WTC11 (cell line): ENCODE measurements around the gene PRRG2. TPM values are rescaled to one million over a fixed set of nuclear protein-coding genes. Genes with fewer than 3 reads are reported as not detected.
A peak's percentile ranks its signal among the peaks of the same experiment; 100 is the strongest.

Experiments
- ATAC-seq: fragments of 200-7000 bp; cut with Tn5 transposase; 2 replicates; pipeline ENCODE4 v1.10.0; 2021; ENCODE audit warnings: mild to moderate bottlenecking, moderate library complexity
- CTCF ChIA-PET: fragments of 300-600 bp; sonication (Branson Sonifier 250); formaldehyde crosslinking; loops from one replicate; lab custom pipeline; 2021; ENCODE audit warnings: antibody characterized with exemption; lab: Charles Lee
- POLR2A ChIA-PET: fragments of 350-600 bp; sonication (Branson Sonifier 250); formaldehyde crosslinking; loops from one replicate; lab custom pipeline; 2021; ENCODE audit warnings: antibody characterized with exemption; lab: Charles Lee
- DNase-seq: peaks from one replicate; pipeline ENCODE4 v3.0.0; 2021; ENCODE audit warnings: low spot score
- H3K27ac Mint-ChIP-seq: 2 replicates; pipeline ENCODE4 v1.8.0; 2021; ENCODE audit warnings: mixed read lengths
- H3K27me3 Mint-ChIP-seq: 2 replicates; pipeline ENCODE4 v1.8.0; 2021; ENCODE audit warnings: low read depth, mild to moderate bottlenecking, moderate library complexity, mixed read lengths
- H3K36me3 Mint-ChIP-seq: 2 replicates; pipeline ENCODE4 v1.8.0; 2021; ENCODE audit warnings: mixed read lengths
- H3K4me1 Mint-ChIP-seq: 2 replicates; pipeline ENCODE4 v1.8.0; 2022; ENCODE audit warnings: mixed read lengths
- H3K4me3 Mint-ChIP-seq: 2 replicates; pipeline ENCODE4 v1.8.0; 2021; ENCODE audit warnings: mild to moderate bottlenecking, moderate library complexity, mixed read lengths
- H3K9me3 Mint-ChIP-seq: 2 replicates; pipeline ENCODE4 v1.8.0; 2021; ENCODE audit warnings: mixed read lengths
- CREB1 ChIP-seq: sonication (generic); formaldehyde crosslinking; IDR thresholded peaks from 2 replicates; pipeline ENCODE4 v1.8.0; 2023; ENCODE audit warnings: mild to moderate bottlenecking, missing genetic modification reagents
- GTF2I ChIP-seq: fragments of 250-450 bp; sonication (Bioruptor Pico); conservative IDR thresholded peaks from 2 replicates; pipeline ENCODE4 v1.4.0; 2021; ENCODE audit warnings: mild to moderate bottlenecking
- KAT7 ChIP-seq: sonication (generic); formaldehyde crosslinking; IDR thresholded peaks from 2 replicates; pipeline ENCODE4 v1.8.1; 2023; ENCODE audit warnings: missing genetic modification reagents, mild to moderate bottlenecking, borderline replicate concordance
- MXD4 ChIP-seq: fragments of 250-450 bp; sonication (Bioruptor Pico); IDR thresholded peaks from 2 replicates; pipeline ENCODE4 v1.8.0; 2021; ENCODE audit warnings: mild to moderate bottlenecking, moderate library complexity, borderline replicate concordance
- NFE2L1 ChIP-seq: sonication (generic); formaldehyde crosslinking; IDR thresholded peaks from 2 replicates; pipeline ENCODE4 v1.8.1; 2023; ENCODE audit warnings: missing genetic modification reagents
- NR3C1 ChIP-seq: sonication (generic); formaldehyde crosslinking; conservative IDR thresholded peaks from 2 replicates; pipeline ENCODE4 v1.8.1; 2023; ENCODE audit warnings: low read depth, mild to moderate bottlenecking, missing genetic modification reagents
- SMAD3 ChIP-seq: sonication (generic); formaldehyde crosslinking; IDR thresholded peaks from 2 replicates; pipeline ENCODE4 v1.8.0; 2022; ENCODE audit warnings: missing genetic modification reagents, mild to moderate bottlenecking, borderline replicate concordance
- SMAD4 ChIP-seq: sonication (generic); formaldehyde crosslinking; IDR thresholded peaks from 2 replicates; pipeline ENCODE4 v1.8.0; 2022; ENCODE audit warnings: mild to moderate bottlenecking, missing genetic modification reagents
- TEAD4 ChIP-seq: sonication (generic); formaldehyde crosslinking; IDR thresholded peaks from 2 replicates; pipeline ENCODE4 v1.8.0; 2022; ENCODE audit warnings: mild to moderate bottlenecking, missing genetic modification reagents
- ZBTB21 ChIP-seq: sonication (generic); formaldehyde crosslinking; IDR thresholded peaks from 2 replicates; pipeline ENCODE4 v1.8.1; 2023; ENCODE audit warnings: mild to moderate bottlenecking, missing genetic modification reagents, borderline replicate concordance
- ZNF138 ChIP-seq: sonication (generic); formaldehyde crosslinking; conservative IDR thresholded peaks from 2 replicates; pipeline ENCODE4 v1.8.1; 2022; ENCODE audit warnings: mild to moderate bottlenecking, moderate library complexity, missing genetic modification reagents
- ZNF263 ChIP-seq: sonication (generic); formaldehyde crosslinking; IDR thresholded peaks from 2 replicates; pipeline ENCODE4 v1.8.1; 2022; ENCODE audit warnings: low read depth, mild to moderate bottlenecking, moderate library complexity, missing genetic modification reagents
- total RNA-seq: library from RNA; stranded (reverse); gene quantifications from 3 replicates; pipeline ENCODE4 v1.2.3, GENCODE V29; 2021
- TF ChIP-seq, protein P1 (sequence below): fragments of 250-450 bp; sonication (Bioruptor Pico); IDR thresholded peaks from 2 replicates; pipeline ENCODE4 v1.9.0; 2021; ENCODE audit warnings: mild to moderate bottlenecking, borderline replicate concordance
- TF ChIP-seq, protein P2 (sequence below): sonication (generic); formaldehyde crosslinking; IDR thresholded peaks from 2 replicates; pipeline ENCODE4 v1.8.1; 2023; ENCODE audit warnings: mild to moderate bottlenecking, missing genetic modification reagents
- TF ChIP-seq, protein P3 (sequence below): sonication (generic); formaldehyde crosslinking; IDR thresholded peaks from 2 replicates; pipeline ENCODE4 v1.8.1; 2023; ENCODE audit warnings: mild to moderate bottlenecking, moderate library complexity, missing genetic modification reagents
- TF ChIP-seq, protein P4 (sequence below): sonication (generic); formaldehyde crosslinking; IDR thresholded peaks from 2 replicates; pipeline ENCODE4 v1.8.0; 2022; ENCODE audit warnings: missing genetic modification reagents
- TF ChIP-seq, protein P5 (sequence below): sonication (generic); formaldehyde crosslinking; IDR thresholded peaks from 2 replicates; pipeline ENCODE4 v1.8.0; 2022; ENCODE audit warnings: mild to moderate bottlenecking, missing genetic modification reagents
- TF ChIP-seq, protein P6 (sequence below): fragments of 250-450 bp; sonication (Bioruptor Pico); IDR thresholded peaks from 2 replicates; pipeline ENCODE4 v1.8.0; 2021; ENCODE audit warnings: mild to moderate bottlenecking
- TF ChIP-seq, protein P7 (sequence below): fragments of 250-450 bp; sonication (Bioruptor Pico); IDR thresholded peaks from 2 replicates; pipeline ENCODE4 v2.1.2; 2022; ENCODE audit warnings: mild to moderate bottlenecking, moderate library complexity

The PRRG2 gene
- total RNA-seq, 1 experiment from 2014 or later = 5.9 TPM

DNA sequence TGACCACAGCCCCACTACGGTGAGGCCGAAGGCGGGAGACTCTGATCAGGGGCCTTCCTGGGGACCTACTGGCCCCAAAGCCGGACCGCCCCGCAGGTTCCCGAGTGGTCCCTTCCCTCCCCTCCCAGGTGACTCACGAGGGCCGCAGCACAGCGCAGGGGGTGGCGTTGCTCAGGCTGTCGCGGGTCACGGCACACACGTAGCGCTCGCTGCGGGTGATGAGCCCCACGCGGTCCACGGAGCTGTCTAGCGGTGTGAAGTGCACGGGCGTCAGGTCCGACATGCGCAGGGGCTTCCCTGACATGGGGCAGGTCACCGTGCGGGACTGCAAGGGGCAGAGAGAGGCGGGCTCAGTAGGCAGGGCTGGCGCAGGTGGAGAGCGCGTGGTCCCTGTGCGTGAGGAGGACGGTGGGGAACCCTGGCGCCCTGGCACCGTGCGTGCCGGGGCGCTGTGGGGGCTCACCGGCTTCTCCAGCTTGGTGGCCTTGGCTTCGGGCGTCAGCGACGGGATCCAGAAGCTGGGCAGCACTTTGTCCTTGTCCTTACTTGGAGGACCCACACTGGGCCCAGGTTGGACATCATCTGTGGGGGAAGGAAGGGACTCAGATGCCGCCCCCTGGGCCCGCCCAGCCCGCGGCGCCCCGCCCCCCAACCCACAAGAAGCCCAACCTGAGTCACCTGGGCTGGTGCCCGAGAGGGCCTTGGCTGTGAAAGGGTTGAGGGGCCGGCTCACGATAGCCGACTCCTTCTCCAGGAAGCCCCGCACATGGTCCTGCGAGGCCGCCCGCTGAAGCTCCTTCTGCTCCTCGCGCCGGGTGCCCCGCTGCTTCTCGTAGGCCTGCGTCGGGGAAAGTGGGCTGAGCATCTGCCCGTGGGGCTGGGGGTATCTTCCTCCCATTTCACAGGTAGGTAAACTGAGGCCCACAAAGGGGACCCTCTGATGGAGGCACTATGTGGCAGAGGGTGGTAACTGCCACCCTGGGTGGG is 24.4 kb upstream of the PRRG2 start:
- ATAC-seq (peak; percentile 67), DNase-seq (peak; percentile 82)
- H3K27ac Mint-ChIP-seq = peak overlapping the region; percentile 70; the same call in 1 of the 2 replicates
- peaks cover 24% of the 10 kb centered on the region for H3K4me1 Mint-ChIP-seq
- no peaks in the 10 kb centered on the region for H3K9me3 Mint-ChIP-seq
- peaks cover 28% of the 10 kb centered on the region for H3K36me3 Mint-ChIP-seq
- peak overlapping the region; percentile 70 for H3K4me3 Mint-ChIP-seq
- no peaks in the 10 kb centered on the region for H3K27me3 Mint-ChIP-seq
- ChIA-PET CTCF (interaction anchor here (0.6 to 7.6 kb wide), 5 partner anchors 10 to 139 kb away, joined by 3 to 95 read pairs (median 3); no protein-coding TSS in a partner anchor), POLR2A (interaction anchor here (0.7 to 1.8 kb wide), 3 partner anchors 10 to 61 kb away, joined by 4 to 6 read pairs (median 5); partner anchors contain the start of gene RPS11)
- TF ChIP-seq, protein P1, sequence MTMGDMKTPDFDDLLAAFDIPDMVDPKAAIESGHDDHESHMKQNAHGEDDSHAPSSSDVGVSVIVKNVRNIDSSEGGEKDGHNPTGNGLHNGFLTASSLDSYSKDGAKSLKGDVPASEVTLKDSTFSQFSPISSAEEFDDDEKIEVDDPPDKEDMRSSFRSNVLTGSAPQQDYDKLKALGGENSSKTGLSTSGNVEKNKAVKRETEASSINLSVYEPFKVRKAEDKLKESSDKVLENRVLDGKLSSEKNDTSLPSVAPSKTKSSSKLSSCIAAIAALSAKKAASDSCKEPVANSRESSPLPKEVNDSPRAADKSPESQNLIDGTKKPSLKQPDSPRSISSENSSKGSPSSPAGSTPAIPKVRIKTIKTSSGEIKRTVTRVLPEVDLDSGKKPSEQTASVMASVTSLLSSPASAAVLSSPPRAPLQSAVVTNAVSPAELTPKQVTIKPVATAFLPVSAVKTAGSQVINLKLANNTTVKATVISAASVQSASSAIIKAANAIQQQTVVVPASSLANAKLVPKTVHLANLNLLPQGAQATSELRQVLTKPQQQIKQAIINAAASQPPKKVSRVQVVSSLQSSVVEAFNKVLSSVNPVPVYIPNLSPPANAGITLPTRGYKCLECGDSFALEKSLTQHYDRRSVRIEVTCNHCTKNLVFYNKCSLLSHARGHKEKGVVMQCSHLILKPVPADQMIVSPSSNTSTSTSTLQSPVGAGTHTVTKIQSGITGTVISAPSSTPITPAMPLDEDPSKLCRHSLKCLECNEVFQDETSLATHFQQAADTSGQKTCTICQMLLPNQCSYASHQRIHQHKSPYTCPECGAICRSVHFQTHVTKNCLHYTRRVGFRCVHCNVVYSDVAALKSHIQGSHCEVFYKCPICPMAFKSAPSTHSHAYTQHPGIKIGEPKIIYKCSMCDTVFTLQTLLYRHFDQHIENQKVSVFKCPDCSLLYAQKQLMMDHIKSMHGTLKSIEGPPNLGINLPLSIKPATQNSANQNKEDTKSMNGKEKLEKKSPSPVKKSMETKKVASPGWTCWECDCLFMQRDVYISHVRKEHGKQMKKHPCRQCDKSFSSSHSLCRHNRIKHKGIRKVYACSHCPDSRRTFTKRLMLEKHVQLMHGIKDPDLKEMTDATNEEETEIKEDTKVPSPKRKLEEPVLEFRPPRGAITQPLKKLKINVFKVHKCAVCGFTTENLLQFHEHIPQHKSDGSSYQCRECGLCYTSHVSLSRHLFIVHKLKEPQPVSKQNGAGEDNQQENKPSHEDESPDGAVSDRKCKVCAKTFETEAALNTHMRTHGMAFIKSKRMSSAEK = no peak
- 0 out of 2 replicates have a peak, but pooled peaks have one; percentile 74 for TF ChIP-seq GTF2I (CRISPR knock-in tag)
- TF ChIP-seq, protein P2, sequence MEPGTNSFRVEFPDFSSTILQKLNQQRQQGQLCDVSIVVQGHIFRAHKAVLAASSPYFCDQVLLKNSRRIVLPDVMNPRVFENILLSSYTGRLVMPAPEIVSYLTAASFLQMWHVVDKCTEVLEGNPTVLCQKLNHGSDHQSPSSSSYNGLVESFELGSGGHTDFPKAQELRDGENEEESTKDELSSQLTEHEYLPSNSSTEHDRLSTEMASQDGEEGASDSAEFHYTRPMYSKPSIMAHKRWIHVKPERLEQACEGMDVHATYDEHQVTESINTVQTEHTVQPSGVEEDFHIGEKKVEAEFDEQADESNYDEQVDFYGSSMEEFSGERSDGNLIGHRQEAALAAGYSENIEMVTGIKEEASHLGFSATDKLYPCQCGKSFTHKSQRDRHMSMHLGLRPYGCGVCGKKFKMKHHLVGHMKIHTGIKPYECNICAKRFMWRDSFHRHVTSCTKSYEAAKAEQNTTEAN (CRISPR knock-in tag) = 0 out of 2 replicates have a peak, but pooled peaks have one; percentile 24
- no peak for TF ChIP-seq NR3C1 (CRISPR knock-in tag)
- TF ChIP-seq, protein P3, sequence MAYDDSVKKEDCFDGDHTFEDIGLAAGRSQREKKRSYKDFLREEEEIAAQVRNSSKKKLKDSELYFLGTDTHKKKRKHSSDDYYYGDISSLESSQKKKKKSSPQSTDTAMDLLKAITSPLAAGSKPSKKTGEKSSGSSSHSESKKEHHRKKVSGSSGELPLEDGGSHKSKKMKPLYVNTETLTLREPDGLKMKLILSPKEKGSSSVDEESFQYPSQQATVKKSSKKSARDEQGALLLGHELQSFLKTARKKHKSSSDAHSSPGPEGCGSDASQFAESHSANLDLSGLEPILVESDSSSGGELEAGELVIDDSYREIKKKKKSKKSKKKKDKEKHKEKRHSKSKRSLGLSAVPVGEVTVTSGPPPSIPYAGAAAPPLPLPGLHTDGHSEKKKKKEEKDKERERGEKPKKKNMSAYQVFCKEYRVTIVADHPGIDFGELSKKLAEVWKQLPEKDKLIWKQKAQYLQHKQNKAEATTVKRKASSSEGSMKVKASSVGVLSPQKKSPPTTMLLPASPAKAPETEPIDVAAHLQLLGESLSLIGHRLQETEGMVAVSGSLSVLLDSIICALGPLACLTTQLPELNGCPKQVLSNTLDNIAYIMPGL (CRISPR knock-in tag) = no peak
- TF ChIP-seq ZNF263 (CRISPR knock-in tag) = no peak
- TF ChIP-seq, protein P4, sequence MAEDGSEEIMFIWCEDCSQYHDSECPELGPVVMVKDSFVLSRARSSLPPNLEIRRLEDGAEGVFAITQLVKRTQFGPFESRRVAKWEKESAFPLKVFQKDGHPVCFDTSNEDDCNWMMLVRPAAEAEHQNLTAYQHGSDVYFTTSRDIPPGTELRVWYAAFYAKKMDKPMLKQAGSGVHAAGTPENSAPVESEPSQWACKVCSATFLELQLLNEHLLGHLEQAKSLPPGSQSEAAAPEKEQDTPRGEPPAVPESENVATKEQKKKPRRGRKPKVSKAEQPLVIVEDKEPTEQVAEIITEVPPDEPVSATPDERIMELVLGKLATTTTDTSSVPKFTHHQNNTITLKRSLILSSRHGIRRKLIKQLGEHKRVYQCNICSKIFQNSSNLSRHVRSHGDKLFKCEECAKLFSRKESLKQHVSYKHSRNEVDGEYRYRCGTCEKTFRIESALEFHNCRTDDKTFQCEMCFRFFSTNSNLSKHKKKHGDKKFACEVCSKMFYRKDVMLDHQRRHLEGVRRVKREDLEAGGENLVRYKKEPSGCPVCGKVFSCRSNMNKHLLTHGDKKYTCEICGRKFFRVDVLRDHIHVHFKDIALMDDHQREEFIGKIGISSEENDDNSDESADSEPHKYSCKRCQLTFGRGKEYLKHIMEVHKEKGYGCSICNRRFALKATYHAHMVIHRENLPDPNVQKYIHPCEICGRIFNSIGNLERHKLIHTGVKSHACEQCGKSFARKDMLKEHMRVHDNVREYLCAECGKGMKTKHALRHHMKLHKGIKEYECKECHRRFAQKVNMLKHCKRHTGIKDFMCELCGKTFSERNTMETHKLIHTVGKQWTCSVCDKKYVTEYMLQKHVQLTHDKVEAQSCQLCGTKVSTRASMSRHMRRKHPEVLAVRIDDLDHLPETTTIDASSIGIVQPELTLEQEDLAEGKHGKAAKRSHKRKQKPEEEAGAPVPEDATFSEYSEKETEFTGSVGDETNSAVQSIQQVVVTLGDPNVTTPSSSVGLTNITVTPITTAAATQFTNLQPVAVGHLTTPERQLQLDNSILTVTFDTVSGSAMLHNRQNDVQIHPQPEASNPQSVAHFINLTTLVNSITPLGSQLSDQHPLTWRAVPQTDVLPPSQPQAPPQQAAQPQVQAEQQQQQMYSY (CRISPR knock-in tag) = no peak
- no peak for TF ChIP-seq CREB1 (CRISPR knock-in tag)
- no peak for TF ChIP-seq NFE2L1 (CRISPR knock-in tag)
- TF ChIP-seq SMAD3 (CRISPR knock-in tag) = peak; percentile 30; the same call in 1 of the 2 replicates
- TF ChIP-seq, protein P5, sequence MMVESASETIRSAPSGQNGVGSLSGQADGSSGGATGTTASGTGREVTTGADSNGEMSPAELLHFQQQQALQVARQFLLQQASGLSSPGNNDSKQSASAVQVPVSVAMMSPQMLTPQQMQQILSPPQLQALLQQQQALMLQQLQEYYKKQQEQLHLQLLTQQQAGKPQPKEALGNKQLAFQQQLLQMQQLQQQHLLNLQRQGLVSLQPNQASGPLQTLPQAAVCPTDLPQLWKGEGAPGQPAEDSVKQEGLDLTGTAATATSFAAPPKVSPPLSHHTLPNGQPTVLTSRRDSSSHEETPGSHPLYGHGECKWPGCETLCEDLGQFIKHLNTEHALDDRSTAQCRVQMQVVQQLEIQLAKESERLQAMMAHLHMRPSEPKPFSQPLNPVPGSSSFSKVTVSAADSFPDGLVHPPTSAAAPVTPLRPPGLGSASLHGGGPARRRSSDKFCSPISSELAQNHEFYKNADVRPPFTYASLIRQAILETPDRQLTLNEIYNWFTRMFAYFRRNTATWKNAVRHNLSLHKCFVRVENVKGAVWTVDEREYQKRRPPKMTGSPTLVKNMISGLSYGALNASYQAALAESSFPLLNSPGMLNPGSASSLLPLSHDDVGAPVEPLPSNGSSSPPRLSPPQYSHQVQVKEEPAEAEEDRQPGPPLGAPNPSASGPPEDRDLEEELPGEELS (CRISPR knock-in tag) = 0 out of 2 replicates have a peak, but pooled peaks have one; percentile 62
- peak; percentile 81; the same call in 1 of the 2 replicates for TF ChIP-seq ZBTB21 (CRISPR knock-in tag)
- TF ChIP-seq, protein P6, sequence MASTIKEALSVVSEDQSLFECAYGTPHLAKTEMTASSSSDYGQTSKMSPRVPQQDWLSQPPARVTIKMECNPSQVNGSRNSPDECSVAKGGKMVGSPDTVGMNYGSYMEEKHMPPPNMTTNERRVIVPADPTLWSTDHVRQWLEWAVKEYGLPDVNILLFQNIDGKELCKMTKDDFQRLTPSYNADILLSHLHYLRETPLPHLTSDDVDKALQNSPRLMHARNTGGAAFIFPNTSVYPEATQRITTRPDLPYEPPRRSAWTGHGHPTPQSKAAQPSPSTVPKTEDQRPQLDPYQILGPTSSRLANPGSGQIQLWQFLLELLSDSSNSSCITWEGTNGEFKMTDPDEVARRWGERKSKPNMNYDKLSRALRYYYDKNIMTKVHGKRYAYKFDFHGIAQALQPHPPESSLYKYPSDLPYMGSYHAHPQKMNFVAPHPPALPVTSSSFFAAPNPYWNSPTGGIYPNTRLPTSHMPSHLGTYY = no peak
- TF ChIP-seq, protein P7, sequence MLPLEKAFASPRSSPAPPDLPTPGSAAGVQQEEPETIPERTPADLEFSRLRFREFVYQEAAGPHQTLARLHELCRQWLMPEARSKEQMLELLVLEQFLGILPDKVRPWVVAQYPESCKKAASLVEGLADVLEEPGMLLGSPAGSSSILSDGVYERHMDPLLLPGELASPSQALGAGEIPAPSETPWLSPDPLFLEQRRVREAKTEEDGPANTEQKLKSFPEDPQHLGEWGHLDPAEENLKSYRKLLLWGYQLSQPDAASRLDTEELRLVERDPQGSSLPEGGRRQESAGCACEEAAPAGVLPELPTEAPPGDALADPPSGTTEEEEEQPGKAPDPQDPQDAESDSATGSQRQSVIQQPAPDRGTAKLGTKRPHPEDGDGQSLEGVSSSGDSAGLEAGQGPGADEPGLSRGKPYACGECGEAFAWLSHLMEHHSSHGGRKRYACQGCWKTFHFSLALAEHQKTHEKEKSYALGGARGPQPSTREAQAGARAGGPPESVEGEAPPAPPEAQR (CRISPR knock-in tag) = no peak
- TF ChIP-seq SMAD4 (CRISPR knock-in tag) = no peak
- no peak for TF ChIP-seq TEAD4 (CRISPR knock-in tag)
- no peak for TF ChIP-seq ZNF138 (CRISPR knock-in tag)
- TF ChIP-seq KAT7 (CRISPR knock-in tag) = no peak
- TF ChIP-seq MXD4 (CRISPR knock-in tag) = no peak
